Activated B cell treated with CpG ODN at 0.5 μM for 24 hours (primary cell): Measurements from ENCODE around the gene USP25. TPM values are rescaled to one million over a fixed set of nuclear protein-coding genes. Genes with fewer than 3 reads are reported as not detected.

Source experiments
- ATAC-seq: fragments of 200-7000 bp; cut with Tn5 transposase; one replicate; pipeline ENCODE4 v1.10.0; 2021; ENCODE audit warnings: low read depth, mild to moderate bottlenecking, moderate library complexity
- CTCF ChIA-PET: fragments of 350-600 bp; sonication (Branson Sonifier 250); formaldehyde crosslinking; loops from one replicate; lab custom pipeline; 2021; ENCODE audit warnings: antibody characterized with exemption; lab: Charles Lee
- POLR2A ChIA-PET: fragments of 350-600 bp; sonication (Branson Sonifier 250); formaldehyde crosslinking; loops from one replicate; lab custom pipeline; 2021; ENCODE audit warnings: antibody characterized with exemption; lab: Charles Lee
- DNase-seq: peaks from one replicate; pipeline ENCODE4 v3.0.0; 2022
- H3K27ac Mint-ChIP-seq: one replicate; pipeline ENCODE4 v1.8.0; 2020; ENCODE audit warnings: mixed read lengths
- H3K27me3 Mint-ChIP-seq: one replicate; pipeline ENCODE4 v1.8.0; 2021; ENCODE audit warnings: mixed read lengths
- H3K36me3 Mint-ChIP-seq: one replicate; pipeline ENCODE4 v1.8.0; 2021; ENCODE audit warnings: low read depth, mixed read lengths
- H3K4me1 Mint-ChIP-seq: one replicate; pipeline ENCODE4 v1.8.0; 2021; ENCODE audit warnings: mixed read lengths
- H3K4me3 Mint-ChIP-seq: one replicate; pipeline ENCODE4 v1.8.0; 2020; ENCODE audit warnings: mild to moderate bottlenecking, mixed read lengths
- H3K9me3 Mint-ChIP-seq: one replicate; pipeline ENCODE4 v1.8.0; 2020; ENCODE audit warnings: mixed read lengths
- intact Hi-C: fragments of 100-400 bp; cut with micrococcal nuclease; formaldehyde crosslinking; loops from one replicate; pipeline ENCODE4 v1.15.1; 2024
- total RNA-seq: library from RNA; stranded (reverse); gene quantifications from 2 replicates; pipeline ENCODE4 v1.2.3, GENCODE V29; 2022
- TF ChIP-seq, protein P1 (sequence below): fragments of 200-600 bp; IDR thresholded peaks from one replicate; pipeline ENCODE4 v1.8.0; 2022; ENCODE audit warnings: antibody characterized with exemption, mild to moderate bottlenecking

The USP25 gene
- total RNA-seq, 1 donor from 2014 or later: 38.3 TPM

DNA sequence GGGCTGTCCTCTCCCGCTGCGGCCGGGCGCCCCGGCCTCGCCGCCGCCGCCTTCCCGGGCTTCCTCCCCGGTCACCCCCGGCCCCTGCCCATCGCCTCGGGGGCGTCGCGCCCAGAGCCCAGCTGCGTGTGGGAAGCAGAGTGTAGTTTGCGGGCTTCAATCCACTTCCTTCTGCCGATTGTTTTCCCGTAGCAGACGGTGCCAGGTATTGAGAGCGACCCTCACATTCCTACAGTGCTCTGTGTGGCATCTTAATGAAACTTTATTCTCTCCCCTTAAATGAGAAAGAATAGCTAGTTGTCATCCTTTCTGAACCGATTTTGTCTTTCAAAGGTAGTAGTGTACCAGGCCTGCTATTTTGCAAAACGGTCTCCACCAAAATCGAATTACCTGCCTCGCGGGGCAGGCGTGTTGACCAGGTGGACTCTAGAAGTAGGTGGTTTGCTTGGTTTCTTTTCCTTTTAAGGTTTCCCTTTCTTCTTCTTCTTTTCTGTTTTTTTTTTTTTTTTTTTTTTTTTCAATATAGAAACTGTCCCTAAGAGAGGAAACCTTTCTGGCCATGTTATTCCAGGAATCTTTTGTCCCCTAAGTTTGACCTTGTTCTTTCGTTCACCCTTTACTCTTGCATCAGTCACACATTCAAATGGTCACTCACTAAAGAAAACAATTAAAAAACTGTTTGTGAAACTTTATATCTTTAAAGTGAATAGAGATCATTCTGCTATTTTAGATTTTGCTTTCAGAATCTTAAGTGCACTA, 881 bp downstream of the USP25 start:
- ChIA-PET POLR2A (interaction anchor here (0.7 kb wide), 1 partner anchor 1210 kb away, joined by 9 read pairs; no protein-coding TSS in a partner anchor), CTCF (no interaction called here)
- intact Hi-C loops: loop anchor here (1.0 to 10.0 kb wide), 11 partner anchors 37 to 1882 kb away; partner anchors contain the start of genes BTG3 and RBM11
- Mint-ChIP-seq H3K4me3 (peak overlapping the region; percentile 88), H3K36me3 (no peaks in the 10 kb centered on the region), H3K4me1 (peaks cover 46% of the 10 kb centered on the region), H3K9me3 (no peaks in the 10 kb centered on the region), H3K27ac (peak overlapping the region; percentile 88), H3K27me3 (no peaks in the 10 kb centered on the region)
- DNase-seq (no peak), ATAC-seq (no peak)
- TF ChIP-seq, protein P1, sequence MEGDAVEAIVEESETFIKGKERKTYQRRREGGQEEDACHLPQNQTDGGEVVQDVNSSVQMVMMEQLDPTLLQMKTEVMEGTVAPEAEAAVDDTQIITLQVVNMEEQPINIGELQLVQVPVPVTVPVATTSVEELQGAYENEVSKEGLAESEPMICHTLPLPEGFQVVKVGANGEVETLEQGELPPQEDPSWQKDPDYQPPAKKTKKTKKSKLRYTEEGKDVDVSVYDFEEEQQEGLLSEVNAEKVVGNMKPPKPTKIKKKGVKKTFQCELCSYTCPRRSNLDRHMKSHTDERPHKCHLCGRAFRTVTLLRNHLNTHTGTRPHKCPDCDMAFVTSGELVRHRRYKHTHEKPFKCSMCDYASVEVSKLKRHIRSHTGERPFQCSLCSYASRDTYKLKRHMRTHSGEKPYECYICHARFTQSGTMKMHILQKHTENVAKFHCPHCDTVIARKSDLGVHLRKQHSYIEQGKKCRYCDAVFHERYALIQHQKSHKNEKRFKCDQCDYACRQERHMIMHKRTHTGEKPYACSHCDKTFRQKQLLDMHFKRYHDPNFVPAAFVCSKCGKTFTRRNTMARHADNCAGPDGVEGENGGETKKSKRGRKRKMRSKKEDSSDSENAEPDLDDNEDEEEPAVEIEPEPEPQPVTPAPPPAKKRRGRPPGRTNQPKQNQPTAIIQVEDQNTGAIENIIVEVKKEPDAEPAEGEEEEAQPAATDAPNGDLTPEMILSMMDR: no peak

DNA sequence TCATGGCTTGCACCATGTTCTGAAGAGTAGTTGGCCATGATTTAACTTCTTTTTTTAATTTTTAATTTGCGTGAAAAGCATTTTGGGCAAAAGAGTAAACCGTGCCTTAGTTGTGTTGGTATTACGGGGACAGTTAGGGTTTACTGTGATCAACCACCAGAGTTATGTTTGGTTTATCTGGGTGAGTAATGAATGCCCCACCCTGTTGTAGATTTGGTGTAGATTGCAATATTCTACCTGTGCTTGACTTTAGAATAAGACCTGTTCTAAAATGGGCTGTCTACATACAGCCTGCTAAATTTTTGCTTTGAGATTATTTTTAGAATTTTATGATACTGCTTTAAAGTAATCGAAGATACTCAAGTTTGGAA, 1.4 kb downstream of the USP25 start:
- ChIA-PET CTCF (no interaction called here), POLR2A (no interaction called here)
- H3K4me1 Mint-ChIP-seq: peaks cover 52% of the 10 kb centered on the region
- H3K4me3 Mint-ChIP-seq: peak overlapping the region; percentile 88
- peak overlapping the region; percentile 88 for H3K27ac Mint-ChIP-seq
- intact Hi-C loops: loop anchor here (5.0 to 10.0 kb wide), 10 partner anchors 36 to 1881 kb away; partner anchors contain the start of genes BTG3 and RBM11
- ATAC-seq: no peak
- no peaks in the 10 kb centered on the region for H3K27me3 Mint-ChIP-seq
- H3K36me3 Mint-ChIP-seq: no peaks in the 10 kb centered on the region
- no peak for DNase-seq
- H3K9me3 Mint-ChIP-seq: no peaks in the 10 kb centered on the region
- TF ChIP-seq, protein P1: no peak

DNA sequence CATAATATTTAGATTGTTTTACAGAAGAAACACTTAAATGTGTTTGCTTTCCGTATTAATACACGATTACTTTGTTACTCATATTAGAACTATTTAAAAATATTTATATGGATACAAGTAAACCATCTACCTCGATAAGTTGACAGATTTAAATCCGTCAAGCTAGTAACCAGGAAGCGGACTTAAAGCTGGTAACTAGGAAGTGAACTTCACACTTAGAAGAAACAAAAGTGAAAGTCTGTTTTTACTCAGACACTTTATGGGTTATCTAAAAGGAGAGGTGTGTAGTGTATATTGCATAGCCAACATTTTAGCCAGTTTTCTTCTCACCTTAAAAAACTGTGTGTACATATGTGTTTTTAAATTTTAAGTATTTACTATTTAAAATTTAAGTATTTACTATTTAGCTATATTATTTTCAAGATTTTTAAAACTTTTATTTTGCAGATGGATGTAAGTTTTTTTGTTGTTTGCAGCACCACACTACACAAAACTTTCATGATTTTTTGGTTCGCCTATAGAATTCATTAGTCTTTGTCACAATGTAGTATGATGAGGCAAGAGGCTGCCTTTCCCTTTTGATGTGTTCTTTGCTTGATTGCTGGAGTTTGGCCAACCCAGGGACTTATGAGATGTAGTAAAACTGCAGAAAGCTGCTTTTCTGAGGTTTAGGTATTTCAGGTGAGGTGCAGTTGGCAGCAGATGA, 2.7 kb downstream of the USP25 start:
- peaks cover 3% of the 10 kb centered on the region for H3K36me3 Mint-ChIP-seq
- no peaks in the 10 kb centered on the region for H3K9me3 Mint-ChIP-seq
- H3K4me1 Mint-ChIP-seq: peaks cover 58% of the 10 kb centered on the region
- DNase-seq: no peak
- peak; percentile 17 for ATAC-seq
- no peaks in the 10 kb centered on the region for H3K27me3 Mint-ChIP-seq
- intact Hi-C loops: loop anchor here (1.0 to 10.0 kb wide), 11 partner anchors 35 to 1880 kb away; partner anchors contain the start of genes BTG3, HSPA13 and RBM11
- ChIA-PET POLR2A (interaction anchor here (1.0 kb wide), 1 partner anchor 667 kb away, joined by 3 read pairs; the partner anchor contains the start of gene NRIP1), CTCF (no interaction called here)
- peak overlapping the region; percentile 88 for H3K27ac Mint-ChIP-seq
- peak overlapping the region; percentile 88 for H3K4me3 Mint-ChIP-seq
- TF ChIP-seq, protein P1: no peak

DNA sequence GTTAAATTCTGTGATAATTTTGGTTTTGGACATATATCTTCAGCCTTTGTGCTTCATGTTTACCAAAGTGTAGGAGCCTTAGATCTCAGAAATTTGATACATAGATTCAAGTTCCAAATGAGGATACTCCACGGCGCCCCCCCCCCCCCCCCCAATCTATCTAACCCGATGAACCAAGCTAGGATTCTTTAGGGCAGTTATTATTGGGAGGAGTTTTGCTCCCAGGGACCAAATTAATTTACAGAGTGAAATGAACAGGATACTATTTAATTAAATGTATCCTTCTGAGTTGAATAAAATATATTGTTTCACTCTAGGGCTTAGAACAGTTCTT, 3.2 kb downstream of the USP25 start:
- H3K27me3 Mint-ChIP-seq: no peaks in the 10 kb centered on the region

More for the DNA sequence above, 3.2 kb downstream of the USP25 start:
- Mint-ChIP-seq H3K27ac (peak overlapping the region; percentile 75), H3K4me1 (peaks cover 63% of the 10 kb centered on the region), H3K36me3 (peaks cover 5% of the 10 kb centered on the region), H3K4me3 (peak overlapping the region; percentile 69), H3K9me3 (no peaks in the 10 kb centered on the region)
- ChIA-PET CTCF (no interaction called here), POLR2A (no interaction called here)
- ATAC-seq (no peak), DNase-seq (no peak)
- intact Hi-C loops: loop anchor here (1.0 to 10.0 kb wide), 11 partner anchors 34 to 1879 kb away; partner anchors contain the start of genes BTG3, HSPA13 and RBM11
- TF ChIP-seq, protein P1: no peak
